NCI-H345 treated with DMSO at 0.1 percent for 48 hours (cell line): Measurements from ENCODE around the gene GOLGA3.

Source experiments
- DNase-seq: peaks from one replicate; lab custom pipeline; 2025; ENCODE audit not compliant: unreplicated experiment; lab: John Stamatoyannopoulos, UW

The GOLGA3 gene

GRCh38 chr12:132724506-132725241 lies 104.0 kb downstream of the GOLGA3 start:
- DNase-seq: no peak

- DNase-seq: no peak
Observed at GRCh38 chr12:132723764-132724140, 104.9 kb downstream of the GOLGA3 start.

GRCh38 chr12:132723015-132723763 lies 105.5 kb downstream of the GOLGA3 start:
- DNase-seq: no peak

GRCh38 chr12:132720606-132721345 lies 107.9 kb downstream of the GOLGA3 start:
- no peak for DNase-seq

GRCh38 chr12:132719954-132720324 lies 108.7 kb downstream of the GOLGA3 start:
- no peak for DNase-seq

- DNase-seq: no peak
Observed at GRCh38 chr12:132719141-132719953, 109.3 kb downstream of the GOLGA3 start.
